Regular cardiac myocyte (primary cell): ENCODE measurements around the gene EWSR1. TPM values are rescaled to one million over a fixed set of nuclear protein-coding genes. Genes with fewer than 3 reads are reported as not detected.

Source experiments
- total RNA-seq: library from RNA; depleted of rRNA; stranded (reverse); fragments of >200 nt; gene quantifications from 2 replicates; pipeline ENCODE4 v1.2.3, GENCODE V29; 2014

The EWSR1 gene, protein sequence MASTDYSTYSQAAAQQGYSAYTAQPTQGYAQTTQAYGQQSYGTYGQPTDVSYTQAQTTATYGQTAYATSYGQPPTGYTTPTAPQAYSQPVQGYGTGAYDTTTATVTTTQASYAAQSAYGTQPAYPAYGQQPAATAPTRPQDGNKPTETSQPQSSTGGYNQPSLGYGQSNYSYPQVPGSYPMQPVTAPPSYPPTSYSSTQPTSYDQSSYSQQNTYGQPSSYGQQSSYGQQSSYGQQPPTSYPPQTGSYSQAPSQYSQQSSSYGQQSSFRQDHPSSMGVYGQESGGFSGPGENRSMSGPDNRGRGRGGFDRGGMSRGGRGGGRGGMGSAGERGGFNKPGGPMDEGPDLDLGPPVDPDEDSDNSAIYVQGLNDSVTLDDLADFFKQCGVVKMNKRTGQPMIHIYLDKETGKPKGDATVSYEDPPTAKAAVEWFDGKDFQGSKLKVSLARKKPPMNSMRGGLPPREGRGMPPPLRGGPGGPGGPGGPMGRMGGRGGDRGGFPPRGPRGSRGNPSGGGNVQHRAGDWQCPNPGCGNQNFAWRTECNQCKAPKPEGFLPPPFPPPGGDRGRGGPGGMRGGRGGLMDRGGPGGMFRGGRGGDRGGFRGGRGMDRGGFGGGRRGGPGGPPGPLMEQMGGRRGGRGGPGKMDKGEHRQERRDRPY
- total RNA-seq: 78.9 and 202 TPM in 2 replicates

GRCh38 chr22:29267858-29268510, at the start of gene EWSR1, which contains the start of gene RHBDD3:
Gene EWSR1 (plus strand): TSS chr22:29268268. CDS start chr22:29268337, 69 bp downstream.
Gene RHBDD3 (minus strand): TSS chr22:29267981. CDS start chr22:29265626, 2,355 bp downstream.

GRCh38 chr22:29306175-29306834, 38.2 kb downstream of the EWSR1 start, which contains the start of gene GAS2L1:
Gene GAS2L1 (plus strand): TSS chr22:29306650. CDS start chr22:29308106, 1,456 bp downstream.

GRCh38 chr22:29315286-29316140, 47.4 kb downstream of the EWSR1 start, which contains the start of gene RASL10A:
Gene RASL10A (minus strand): TSS chr22:29315697. CDS start chr22:29315246, 451 bp downstream.

Other genes starting within 250 kb of the EWSR1 start
- gene C22orf31, start 206.4 kb upstream of the EWSR1 start, total RNA-seq: not detected in 2 replicates
- gene KREMEN1, start 195.2 kb upstream of the EWSR1 start, total RNA-seq: 1.3 and 3.4 TPM in 2 replicates
- gene EMID1, start 62.4 kb upstream of the EWSR1 start, total RNA-seq: 0.28 TPM in 1 of 2 replicates, not detected in the other
- 14.0 and 17.5 TPM in 2 replicates for gene RHBDD3, start 287 bp upstream of the EWSR1 start, total RNA-seq
- 7.6 and 12.5 TPM in 2 replicates for gene GAS2L1, start 38.4 kb downstream of the EWSR1 start, total RNA-seq
- not detected in 2 replicates for gene RASL10A, start 47.4 kb downstream of the EWSR1 start, total RNA-seq
- gene AP1B1, start 120.3 kb downstream of the EWSR1 start, total RNA-seq: 39.7 and 67.7 TPM in 2 replicates
- gene RFPL1, start 170.3 kb downstream of the EWSR1 start, total RNA-seq: not detected in 2 replicates
- gene NEFH, start 211.9 kb downstream of the EWSR1 start, total RNA-seq: under 0.01 and 1.7 TPM in 2 replicates